Neural progenitor cell (in vitro differentiated cells): ENCODE results near the gene RNASE2. TPM values are rescaled to one million over a fixed set of nuclear protein-coding genes. Genes with fewer than 3 reads are reported as not detected.
"Not testable (repeated sequence)": the region's sequence is repeated elsewhere in the genome, so short reads cannot be mapped to it uniquely, and the experiment has no call there.

ENCODE experiments used
- DNase-seq: peaks from one replicate; pipeline ENCODE4 v3.0.0-alpha.2; 2016; ENCODE audit warnings: low spot score
- H2AFZ ChIP-seq: fragments of 200-600 bp; sonication (generic); replicated peaks from 2 replicates; pipeline ENCODE4 v1.6.1; 2016; ENCODE audit warnings: antibody characterized with exemption
- H3F3A ChIP-seq: fragments of 200-600 bp; sonication (generic); 2 replicates; pipeline ENCODE4 v1.6.1; 2016; ENCODE audit warnings: antibody characterized with exemption, low read depth
- H3K27ac ChIP-seq: fragments of 200-600 bp; sonication (generic); 2 replicates; pipeline ENCODE4 v1.5.1; 2016; ENCODE audit warnings: mild to moderate bottlenecking
- H3K27me3 ChIP-seq: fragments of 200-600 bp; sonication (generic); 2 replicates; pipeline ENCODE4 v1.6.1; 2016; ENCODE audit warnings: mild to moderate bottlenecking, moderate library complexity
- H3K36me3 ChIP-seq: fragments of 200-600 bp; sonication (generic); 2 replicates; pipeline ENCODE4 v1.5.1; 2016
- H3K4me1 ChIP-seq: fragments of 200-600 bp; sonication (generic); 2 replicates; pipeline ENCODE4 v1.6.1; 2016; ENCODE audit warnings: mixed run types
- H3K4me2 ChIP-seq: fragments of 200-600 bp; sonication (generic); 2 replicates; pipeline ENCODE4 v1.6.1; 2016
- H3K4me3 ChIP-seq: fragments of 200-600 bp; sonication (generic); 2 replicates; pipeline ENCODE4 v1.5.1; 2016
- H3K79me2 ChIP-seq: fragments of 200-600 bp; sonication (generic); 2 replicates; pipeline ENCODE4 v1.6.1; 2016; ENCODE audit warnings: low read depth
- H3K9ac ChIP-seq: fragments of 200-600 bp; sonication (generic); 2 replicates; pipeline ENCODE4 v1.6.1; 2016
- H3K9me3 ChIP-seq: fragments of 200-600 bp; sonication (generic); 2 replicates; pipeline ENCODE4 v1.5.1; 2016; ENCODE audit warnings: low read depth
- H4K20me1 ChIP-seq: fragments of 200-600 bp; sonication (generic); 2 replicates; pipeline ENCODE4 v1.6.1; 2016; ENCODE audit warnings: low read depth
- H3K27ac Mint-ChIP-seq: 3 replicates; pipeline ENCODE4 v1.8.0; 2021; ENCODE audit warnings: mixed read lengths
- H3K27me3 Mint-ChIP-seq: 2 replicates; pipeline ENCODE4 v1.8.0; 2022; ENCODE audit warnings: low read depth, mild to moderate bottlenecking, inconsistent platforms, moderate library complexity, mixed read lengths; ENCODE audit not compliant: insufficient read depth
- H3K36me3 Mint-ChIP-seq: 3 replicates; pipeline ENCODE4 v1.8.0; 2021; ENCODE audit warnings: mixed read lengths
- H3K4me1 Mint-ChIP-seq: 3 replicates; pipeline ENCODE4 v1.8.0; 2021; ENCODE audit warnings: mixed read lengths
- H3K4me3 Mint-ChIP-seq: 3 replicates; pipeline ENCODE4 v1.8.0; 2021; ENCODE audit warnings: mild to moderate bottlenecking, moderate library complexity, mixed read lengths
- H3K9me3 Mint-ChIP-seq: 3 replicates; pipeline ENCODE4 v1.8.0; 2020; ENCODE audit warnings: mixed read lengths
- CTCF ChIP-seq: fragments of 200-600 bp; sonication (generic); IDR thresholded peaks from 2 replicates; pipeline ENCODE4 v1.5.1; 2017; ENCODE audit warnings: antibody characterized with exemption, mild to moderate bottlenecking
- EZH2 ChIP-seq: fragments of 200-600 bp; sonication (generic); IDR thresholded peaks from 2 replicates; pipeline ENCODE4 v1.6.1; 2017; ENCODE audit warnings: antibody characterized with exemption, mild to moderate bottlenecking, moderate library complexity
- EZH2phosphoT487 ChIP-seq: fragments of 200-600 bp; sonication (generic); IDR thresholded peaks from 2 replicates; pipeline ENCODE4 v1.6.1; 2017; ENCODE audit warnings: antibody characterized with exemption
- total RNA-seq: library from RNA; depleted of rRNA; stranded (reverse); fragments of >200 nt; gene quantifications from 2 replicates; pipeline ENCODE4 v1.2.3, GENCODE V29; 2015; ENCODE audit warnings: low replicate concordance

RNASE2 gene
- total RNA-seq, 1 donor from 2014 or later = not detected

- no peak overlapping the region for H3K27ac Mint-ChIP-seq
- Histone ChIP-seq H3K9me3 (no peaks in the 10 kb centered on the region), H3K4me3 (peak overlapping the region; percentile 26), H4K20me1 (no peaks in the 10 kb centered on the region), H3K9ac (no peak overlapping the region), H3K79me2 (no peaks in the 10 kb centered on the region), H3K4me1 (no peaks in the 10 kb centered on the region), H3K27me3 (peaks cover 10% of the 10 kb centered on the region), H3K36me3 (no peaks in the 10 kb centered on the region), H3F3A (no peaks in the 10 kb centered on the region), H2AFZ (peak overlapping the region; percentile 97), H3K4me2 (peak overlapping the region; percentile 64), H3K27ac (no peak overlapping the region)
- H3K4me1 Mint-ChIP-seq = no peaks in the 10 kb centered on the region
- no peak for TF ChIP-seq EZH2phosphoT487
- TF ChIP-seq CTCF = peak; percentile 91
- TF ChIP-seq EZH2 = peak; percentile 27
- H3K36me3 Mint-ChIP-seq = no peaks in the 10 kb centered on the region
- peak; percentile 83 for DNase-seq
- H3K27me3 Mint-ChIP-seq = peaks cover 8% of the 10 kb centered on the region
- no peak overlapping the region for H3K4me3 Mint-ChIP-seq
- no peaks in the 10 kb centered on the region for H3K9me3 Mint-ChIP-seq
Measured at GRCh38 chr14:20934148-20934762, 21.0 kb upstream of the RNASE2 start.

GRCh38 chr14:20935303-20935984, 19.8 kb upstream of the RNASE2 start:
- TF ChIP-seq EZH2 (no peak), EZH2phosphoT487 (no peak), CTCF (no peak)
- no peaks in the 10 kb centered on the region for H3K4me1 Mint-ChIP-seq
- Histone ChIP-seq H3K36me3 (no peaks in the 10 kb centered on the region), H4K20me1 (no peaks in the 10 kb centered on the region), H3K9ac (no peak overlapping the region), H3K9me3 (no peaks in the 10 kb centered on the region), H3K79me2 (no peaks in the 10 kb centered on the region), H3K4me2 (no peak overlapping the region), H2AFZ (no peak overlapping the region), H3F3A (no peaks in the 10 kb centered on the region), H3K4me1 (no peaks in the 10 kb centered on the region), H3K4me3 (no peak overlapping the region), H3K27ac (no peak overlapping the region), H3K27me3 (peaks cover 10% of the 10 kb centered on the region)
- DNase-seq = no peak
- no peak overlapping the region for H3K27ac Mint-ChIP-seq
- H3K9me3 Mint-ChIP-seq = no peaks in the 10 kb centered on the region
- H3K27me3 Mint-ChIP-seq = peaks cover 8% of the 10 kb centered on the region
- H3K36me3 Mint-ChIP-seq = no peaks in the 10 kb centered on the region
- H3K4me3 Mint-ChIP-seq = no peak overlapping the region

- not testable (repeated sequence) for H3K79me2 ChIP-seq, H3K4me3 Mint-ChIP-seq, H2AFZ ChIP-seq, H3K36me3 ChIP-seq, H3F3A ChIP-seq, H3K9ac ChIP-seq, H3K27ac ChIP-seq, H3K27me3 Mint-ChIP-seq, H3K9me3 Mint-ChIP-seq, H3K36me3 Mint-ChIP-seq, H4K20me1 ChIP-seq, DNase-seq, H3K9me3 ChIP-seq, H3K4me2 ChIP-seq, H3K27ac Mint-ChIP-seq, H3K4me1 ChIP-seq, H3K4me1 Mint-ChIP-seq, H3K27me3 ChIP-seq, H3K4me3 ChIP-seq
Measured at GRCh38 chr14:20945146-20945545, 10.1 kb upstream of the RNASE2 start.

GRCh38 chr14:20946707-20947106, 8.6 kb upstream of the RNASE2 start:
- H3K4me2 ChIP-seq, H3K36me3 ChIP-seq, H3K9ac ChIP-seq, DNase-seq, H3K9me3 ChIP-seq, H4K20me1 ChIP-seq, H3K27ac ChIP-seq, H3K4me1 Mint-ChIP-seq, H2AFZ ChIP-seq, H3K4me3 ChIP-seq, H3K27ac Mint-ChIP-seq, H3K4me1 ChIP-seq, H3K4me3 Mint-ChIP-seq, H3K9me3 Mint-ChIP-seq, H3K27me3 Mint-ChIP-seq, H3K79me2 ChIP-seq, H3F3A ChIP-seq, H3K27me3 ChIP-seq, H3K36me3 Mint-ChIP-seq: not testable (repeated sequence)

GRCh38 chr14:20955538-20955873, 219 bp downstream of the RNASE2 start:
- not testable (repeated sequence) for H3K79me2 ChIP-seq, H3K9ac ChIP-seq, H3K4me2 ChIP-seq, H3K36me3 ChIP-seq, H3K9me3 ChIP-seq, H3K9me3 Mint-ChIP-seq, H3K36me3 Mint-ChIP-seq, H3K27me3 Mint-ChIP-seq, H3K27ac ChIP-seq, H3K27ac Mint-ChIP-seq, H3K4me1 Mint-ChIP-seq, H3K4me3 Mint-ChIP-seq, H3K4me3 ChIP-seq, H4K20me1 ChIP-seq, DNase-seq, H3K27me3 ChIP-seq, H3F3A ChIP-seq, H2AFZ ChIP-seq, H3K4me1 ChIP-seq
